Mesodermal cell (in vitro differentiated cells): Measurements from ENCODE around the gene LCAT.
"Not testable (repeated sequence)": the region's sequence is repeated elsewhere in the genome, so short reads cannot be mapped to it uniquely, and the experiment has no call there.

Experiments
- H3K27ac ChIP-seq: 2 replicates; pipeline ENCODE4 v1.7.0; 2013; ENCODE audit warnings: mild to moderate bottlenecking, low read depth, low read length, moderate library complexity; ENCODE audit not compliant: severe bottlenecking
- H3K36me3 ChIP-seq: 2 replicates; pipeline ENCODE4 v1.7.1; 2013; ENCODE audit warnings: mild to moderate bottlenecking, low read length, moderate library complexity; ENCODE audit not compliant: control insufficient read depth, insufficient read depth
- H3K4me1 ChIP-seq: one replicate; pipeline ENCODE4 v1.7.1; 2013; ENCODE audit warnings: mild to moderate bottlenecking, low read length; ENCODE audit not compliant: insufficient read depth, control insufficient read depth, poor library complexity, severe bottlenecking
- H3K4me3 ChIP-seq: 2 replicates; pipeline ENCODE4 v1.7.0; 2013; ENCODE audit warnings: low read length, control low read depth, mild to moderate bottlenecking; ENCODE audit not compliant: insufficient read depth, poor library complexity, severe bottlenecking; ENCODE audit errors: extremely low read depth
- H3K9me3 ChIP-seq: 2 replicates; pipeline ENCODE4 v1.7.1; 2013; ENCODE audit warnings: mild to moderate bottlenecking, low read length, moderate library complexity; ENCODE audit not compliant: control insufficient read depth
- WGBS, 2 experiments: methylation state at CpG; one replicate each; pipeline ENCODE4 v1.1.5; 2013; ENCODE audit warnings: missing lambda C conversion rate in 2 of 2; ENCODE audit not compliant: insufficient coverage in 2 of 2; 5-methylcytosine and 5-hydroxymethylcytosine counted together

LCAT gene

GRCh38 chr16:67919622-67920221, 24.2 kb downstream of the LCAT start:
- Histone ChIP-seq H3K36me3 (peaks cover 15% of the 10 kb centered on the region), H3K4me1 (peaks cover 36% of the 10 kb centered on the region), H3K9me3 (no peaks in the 10 kb centered on the region), H3K27ac (no peak overlapping the region), H3K4me3 (no peak overlapping the region)
- 88 to 97% methylated on average over 4 to 5 of the region's 6 CpGs for WGBS, 2 experiments

- Histone ChIP-seq H3K4me1 (peaks cover 37% of the 10 kb centered on the region), H3K36me3 (peaks cover 16% of the 10 kb centered on the region), H3K4me3 (no peak overlapping the region), H3K27ac (peak overlapping the region; percentile 85), H3K9me3 (no peaks in the 10 kb centered on the region)
- 60 to 71% methylated on average over 1 to 4 of the region's 4 CpGs for WGBS, 2 experiments
Measured at GRCh38 chr16:67917852-67918236, 26.1 kb downstream of the LCAT start.

DNA sequence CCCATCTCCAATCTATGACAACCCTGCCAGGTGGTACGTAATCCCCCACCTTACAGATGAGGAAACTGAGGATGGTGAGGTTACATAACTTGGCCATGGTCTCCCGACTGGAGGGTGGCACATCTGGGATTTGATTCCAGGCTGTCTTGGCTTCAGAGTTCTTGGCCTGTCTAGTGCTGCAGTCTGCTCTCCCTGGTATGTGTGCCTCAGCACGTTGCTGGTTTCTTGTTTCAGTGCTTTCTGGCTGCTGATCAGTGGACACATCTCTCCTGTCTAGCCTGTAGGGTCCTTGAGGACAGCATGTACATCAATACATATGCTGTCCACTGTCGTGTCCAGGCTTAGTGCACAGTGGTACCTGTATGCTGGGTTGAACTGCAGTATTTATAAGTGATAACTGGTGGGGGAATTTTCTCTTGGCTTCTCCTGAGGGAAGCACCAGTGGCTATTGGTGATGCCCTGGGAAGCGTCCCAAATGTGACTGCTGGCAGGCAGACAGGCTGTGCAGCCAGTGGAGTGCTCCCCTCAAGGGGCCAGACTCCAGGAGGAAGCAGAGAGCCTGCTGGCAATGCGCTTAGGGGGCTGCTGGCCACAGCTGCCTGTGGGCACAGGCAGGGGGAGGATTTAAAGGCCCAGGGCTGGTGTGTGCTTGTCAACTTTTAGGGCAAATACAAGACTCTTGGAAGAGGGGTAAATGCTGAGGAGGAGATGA, 26.6 kb downstream of the LCAT start:
- no peak overlapping the region for H3K4me3 ChIP-seq
- H3K27ac ChIP-seq, result peak overlapping the region; percentile 85
- peaks cover 35% of the 10 kb centered on the region for H3K4me1 ChIP-seq
- H3K9me3 ChIP-seq, result no peaks in the 10 kb centered on the region
- H3K36me3 ChIP-seq, result peaks cover 17% of the 10 kb centered on the region
- 85 to 88% methylated on average over 4 to 5 of the region's 6 CpGs for WGBS, 2 experiments

GRCh38 chr16:67915831-67916723, 27.8 kb downstream of the LCAT start:
- Histone ChIP-seq H3K4me1 (peaks cover 34% of the 10 kb centered on the region), H3K4me3 (no peak overlapping the region), H3K36me3 (peaks cover 29% of the 10 kb centered on the region), H3K9me3 (no peaks in the 10 kb centered on the region), H3K27ac (no peak overlapping the region)
- WGBS, 2 experiments, result 90 to 95% methylated on average over 5 to 6 of the region's 7 CpGs

DNA sequence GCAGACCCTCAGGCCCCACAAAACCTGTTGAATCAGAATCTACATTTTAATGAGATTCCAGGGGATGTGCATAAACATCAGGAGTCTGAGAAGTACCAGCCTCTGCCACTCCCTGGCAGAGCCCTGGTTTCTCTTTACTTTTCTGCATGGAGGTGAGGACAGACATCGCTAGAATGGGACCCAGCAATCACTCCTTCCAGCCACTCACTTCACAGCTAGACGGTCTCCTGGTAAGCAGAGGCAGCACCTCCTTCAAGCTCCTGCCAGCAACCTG, 28.5 kb downstream of the LCAT start:
- Histone ChIP-seq H3K36me3 (peaks cover 28% of the 10 kb centered on the region), H3K4me1 (peaks cover 34% of the 10 kb centered on the region)
- H3K9me3 ChIP-seq, H3K27ac ChIP-seq, H3K4me3 ChIP-seq: not testable (repeated sequence)
- no CpG with 5 or more reads among the region's 2 CpGs for WGBS, 2 experiments

- H3K27ac ChIP-seq, result peak overlapping the region; percentile 23
- H3K4me1 ChIP-seq, result peaks cover 34% of the 10 kb centered on the region
- no peaks in the 10 kb centered on the region for H3K9me3 ChIP-seq
- H3K36me3 ChIP-seq, result peaks cover 28% of the 10 kb centered on the region
- WGBS, 2 experiments, result 80 to 82% methylated on average over 5 of the region's 7 CpGs
- no peak overlapping the region for H3K4me3 ChIP-seq
Measured at GRCh38 chr16:67914758-67915495, 29.0 kb downstream of the LCAT start.

DNA sequence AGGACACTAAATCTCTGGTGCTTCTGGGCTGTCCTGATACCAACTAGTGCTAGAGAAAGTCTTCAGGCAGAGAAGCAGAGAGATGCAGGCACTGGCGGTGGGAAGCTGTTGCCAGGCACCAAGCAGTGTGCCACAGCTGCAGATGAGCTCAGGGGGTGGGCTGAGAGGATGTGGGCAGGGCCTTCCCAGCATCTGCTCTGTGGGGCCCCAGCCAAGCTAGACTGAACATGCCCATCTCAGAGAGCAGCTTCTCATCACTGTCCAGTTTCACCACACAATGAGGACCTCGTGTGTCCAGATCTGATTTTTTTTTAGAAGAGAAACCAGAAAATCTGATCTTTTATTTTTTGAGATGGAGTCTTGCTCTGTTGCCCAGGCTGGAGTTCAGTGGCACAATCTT, 33.8 kb downstream of the LCAT start:
- Histone ChIP-seq H3K36me3 (peaks cover 35% of the 10 kb centered on the region), H3K4me1 (peaks cover 6% of the 10 kb centered on the region), H3K27ac (no peak overlapping the region), H3K9me3 (no peaks in the 10 kb centered on the region), H3K4me3 (no peak overlapping the region)
- WGBS, 2 experiments, result 90 to 100% methylated on average over 2 of the region's 2 CpGs

- WGBS, 2 experiments, result 96 to 97% methylated on average over 34 to 36 of the region's 36 CpGs
- H3K4me1 ChIP-seq, result no peaks in the 10 kb centered on the region
- no peak overlapping the region for H3K27ac ChIP-seq
- H3K4me3 ChIP-seq, result no peak overlapping the region
- H3K9me3 ChIP-seq, result no peaks in the 10 kb centered on the region
- peaks cover 35% of the 10 kb centered on the region for H3K36me3 ChIP-seq
Measured at GRCh38 chr16:67909056-67909742, 34.7 kb downstream of the LCAT start.

DNA sequence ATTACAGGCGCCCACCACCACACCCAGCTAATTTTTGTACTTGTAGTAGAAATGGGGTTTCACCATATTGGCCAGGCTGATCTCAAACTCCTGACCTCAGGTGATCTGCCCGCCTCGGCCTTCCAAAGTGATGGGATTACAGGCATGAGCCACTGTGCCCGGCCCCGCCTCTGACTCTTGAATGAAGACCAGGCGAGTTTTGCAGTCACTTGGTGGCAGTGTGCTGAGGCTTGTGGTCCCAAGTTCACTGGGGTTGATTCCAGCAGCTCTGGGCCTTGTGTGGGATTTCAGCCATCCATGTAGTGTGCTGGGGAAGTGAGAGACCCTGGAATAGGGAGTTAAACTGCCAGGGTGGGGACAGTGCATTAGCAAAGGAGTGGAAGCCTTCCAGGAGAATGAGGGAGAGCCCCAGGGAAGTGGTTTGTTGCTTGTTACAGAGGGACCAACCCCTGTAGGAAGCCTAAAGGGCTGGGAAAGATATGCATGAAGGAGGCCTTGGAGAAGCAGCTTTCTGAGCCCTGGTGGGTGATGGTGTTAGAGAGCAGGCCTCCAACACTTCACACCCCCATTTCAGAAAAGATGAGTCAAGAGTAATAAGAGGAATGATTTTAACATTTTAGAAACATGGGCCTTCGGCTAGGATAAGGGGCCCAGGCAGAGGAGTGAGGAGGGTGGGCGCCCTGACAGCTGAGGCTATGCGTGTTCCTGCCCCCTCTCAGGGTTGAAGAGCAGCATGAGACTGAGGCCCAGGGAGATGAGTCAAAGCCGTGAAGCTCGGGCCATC, 36.3 kb downstream of the LCAT start:
- Histone ChIP-seq H3K4me3 (no peak overlapping the region), H3K4me1 (no peaks in the 10 kb centered on the region), H3K36me3 (peaks cover 44% of the 10 kb centered on the region), H3K9me3 (no peaks in the 10 kb centered on the region), H3K27ac (no peak overlapping the region)
- WGBS, 2 experiments, result 91 to 94% methylated on average over 10 of the region's 11 CpGs
